ENCODE measurements around the gene TEX13A.

- no peak for TF ChIP-seq E2F4 (IDR thresholded peaks at IDR 0.05; ENCODE audit: low read depth, low read length)
- TF ChIP-seq, protein P1, sequence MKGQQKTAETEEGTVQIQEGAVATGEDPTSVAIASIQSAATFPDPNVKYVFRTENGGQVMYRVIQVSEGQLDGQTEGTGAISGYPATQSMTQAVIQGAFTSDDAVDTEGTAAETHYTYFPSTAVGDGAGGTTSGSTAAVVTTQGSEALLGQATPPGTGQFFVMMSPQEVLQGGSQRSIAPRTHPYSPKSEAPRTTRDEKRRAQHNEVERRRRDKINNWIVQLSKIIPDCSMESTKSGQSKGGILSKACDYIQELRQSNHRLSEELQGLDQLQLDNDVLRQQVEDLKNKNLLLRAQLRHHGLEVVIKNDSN (IDR thresholded peaks at IDR 0.05; ENCODE audit: borderline replicate concordance, extremely low read length, insufficient read depth, low read depth, low read length) = no peak
- TF ChIP-seq, protein P2, sequence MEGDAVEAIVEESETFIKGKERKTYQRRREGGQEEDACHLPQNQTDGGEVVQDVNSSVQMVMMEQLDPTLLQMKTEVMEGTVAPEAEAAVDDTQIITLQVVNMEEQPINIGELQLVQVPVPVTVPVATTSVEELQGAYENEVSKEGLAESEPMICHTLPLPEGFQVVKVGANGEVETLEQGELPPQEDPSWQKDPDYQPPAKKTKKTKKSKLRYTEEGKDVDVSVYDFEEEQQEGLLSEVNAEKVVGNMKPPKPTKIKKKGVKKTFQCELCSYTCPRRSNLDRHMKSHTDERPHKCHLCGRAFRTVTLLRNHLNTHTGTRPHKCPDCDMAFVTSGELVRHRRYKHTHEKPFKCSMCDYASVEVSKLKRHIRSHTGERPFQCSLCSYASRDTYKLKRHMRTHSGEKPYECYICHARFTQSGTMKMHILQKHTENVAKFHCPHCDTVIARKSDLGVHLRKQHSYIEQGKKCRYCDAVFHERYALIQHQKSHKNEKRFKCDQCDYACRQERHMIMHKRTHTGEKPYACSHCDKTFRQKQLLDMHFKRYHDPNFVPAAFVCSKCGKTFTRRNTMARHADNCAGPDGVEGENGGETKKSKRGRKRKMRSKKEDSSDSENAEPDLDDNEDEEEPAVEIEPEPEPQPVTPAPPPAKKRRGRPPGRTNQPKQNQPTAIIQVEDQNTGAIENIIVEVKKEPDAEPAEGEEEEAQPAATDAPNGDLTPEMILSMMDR (IDR thresholded peaks at IDR 0.05 in 2 of 3, conservative IDR thresholded peaks at IDR 0.05 in 1 of 3; ENCODE audit: control insufficient read depth in 2 of 3, extremely low read depth in 1 of 3, insufficient read depth in 1 of 3, low read depth in 3 of 3, low read length in 3 of 3) = no peak
- no peak for TF ChIP-seq EP300 (IDR thresholded peaks at IDR 0.05; ENCODE audit: borderline replicate concordance in 1 of 2, control insufficient read depth in 1 of 2, low read depth in 2 of 2, low read length in 2 of 2)
- TF ChIP-seq BCL3 (IDR thresholded peaks at IDR 0.05; ENCODE audit: borderline replicate concordance, insufficient read depth, low read depth, low read length, poor library complexity, severe bottlenecking) = no peak
- TF ChIP-seq SMC3 (IDR thresholded peaks at IDR 0.05; ENCODE audit: borderline replicate concordance, low read length) = no peak
- TF ChIP-seq ZZZ3 (IDR thresholded peaks at IDR 0.05; ENCODE audit: control insufficient read depth, insufficient read length, low read depth) = no peak
- TF ChIP-seq CREB1 (IDR thresholded peaks at IDR 0.05; ENCODE audit: low read depth) = no peak
- TF ChIP-seq POLR2A (IDR thresholded peaks at IDR 0.05; ENCODE audit: low read depth, low read length) = no peak
Measured at GRCh38 chrX:105179644-105180043, 40.9 kb downstream of the TEX13A start.
